Stimulated activated CD4-positive, alpha-beta T cell treated with anti-CD3 and anti-CD28 coated beads, Interleukin-4, amount 100 ng/mL, for 1 hour (primary cell): ENCODE measurements around the gene SGTA.
"Not testable (repeated sequence)": the region's sequence is repeated elsewhere in the genome, so short reads cannot be mapped to it uniquely, and the experiment has no call there.

Source experiments
- DNase-seq: peaks from one replicate; pipeline ENCODE4 v3.0.0-alpha.2; 2020

The SGTA gene

GRCh38 chr19:2782936-2783780 lies at the start of gene SGTA:
Gene SGTA (minus strand): TSS chr19:2783273. CDS start chr19:2769068, 14,205 bp downstream.
- DNase-seq: peak; percentile 94

- no peak for DNase-seq
Measured at GRCh38 chr19:2827840-2828489, 44.9 kb upstream of the SGTA start.

- no peak for DNase-seq
Measured at GRCh38 chr19:2827022-2827421, 43.9 kb upstream of the SGTA start.

GRCh38 chr19:2824129-2824528 lies 41.1 kb upstream of the SGTA start:
- DNase-seq: no peak

- no peak for DNase-seq
Measured at GRCh38 chr19:2823646-2824045, 40.6 kb upstream of the SGTA start.

GRCh38 chr19:2822846-2823245 lies 39.8 kb upstream of the SGTA start:
- no peak for DNase-seq

GRCh38 chr19:2820112-2820702 lies 37.1 kb upstream of the SGTA start:
- DNase-seq: peak; percentile 11

- DNase-seq: peak; percentile 99
Measured at GRCh38 chr19:2819540-2820111, 36.6 kb upstream of the SGTA start, which contains the start of gene ZNF554. Gene ZNF554 (plus strand): TSS chr19:2819868. CDS start chr19:2820072, 204 bp downstream.

GRCh38 chr19:2817237-2817829 lies 34.3 kb upstream of the SGTA start:
- DNase-seq: not testable (repeated sequence)

GRCh38 chr19:2816641-2817040 lies 33.6 kb upstream of the SGTA start:
- no peak for DNase-seq

GRCh38 chr19:2815923-2816322 lies 32.9 kb upstream of the SGTA start:
- DNase-seq: no peak

GRCh38 chr19:2815191-2815614 lies 32.1 kb upstream of the SGTA start:
- no peak for DNase-seq

GRCh38 chr19:2814426-2814825 lies 31.4 kb upstream of the SGTA start:
- DNase-seq: no peak

GRCh38 chr19:2813235-2814160 lies 30.4 kb upstream of the SGTA start:
- no peak for DNase-seq

GRCh38 chr19:2812414-2813234 lies 29.6 kb upstream of the SGTA start:
- no peak for DNase-seq

GRCh38 chr19:2811735-2812413 lies 28.8 kb upstream of the SGTA start:
- no peak for DNase-seq

- DNase-seq: no peak
Measured at GRCh38 chr19:2811221-2811722, 28.2 kb upstream of the SGTA start.

- no peak for DNase-seq
Measured at GRCh38 chr19:2810141-2811091, 27.3 kb upstream of the SGTA start.
